Stimulated activated CD8-positive, alpha-beta memory T cell treated with anti-CD3 and anti-CD28 coated beads, Interleukin-7, amount 100 ng/mL, for 4 hours (primary cell): ENCODE data around the gene PDE8B.

Experiments
- DNase-seq, 2 donors: peaks; one replicate each; pipeline ENCODE4 v3.0.0-alpha.2; 2020; ENCODE audit warnings: low read depth in 2 of 2

The PDE8B gene

DNA sequence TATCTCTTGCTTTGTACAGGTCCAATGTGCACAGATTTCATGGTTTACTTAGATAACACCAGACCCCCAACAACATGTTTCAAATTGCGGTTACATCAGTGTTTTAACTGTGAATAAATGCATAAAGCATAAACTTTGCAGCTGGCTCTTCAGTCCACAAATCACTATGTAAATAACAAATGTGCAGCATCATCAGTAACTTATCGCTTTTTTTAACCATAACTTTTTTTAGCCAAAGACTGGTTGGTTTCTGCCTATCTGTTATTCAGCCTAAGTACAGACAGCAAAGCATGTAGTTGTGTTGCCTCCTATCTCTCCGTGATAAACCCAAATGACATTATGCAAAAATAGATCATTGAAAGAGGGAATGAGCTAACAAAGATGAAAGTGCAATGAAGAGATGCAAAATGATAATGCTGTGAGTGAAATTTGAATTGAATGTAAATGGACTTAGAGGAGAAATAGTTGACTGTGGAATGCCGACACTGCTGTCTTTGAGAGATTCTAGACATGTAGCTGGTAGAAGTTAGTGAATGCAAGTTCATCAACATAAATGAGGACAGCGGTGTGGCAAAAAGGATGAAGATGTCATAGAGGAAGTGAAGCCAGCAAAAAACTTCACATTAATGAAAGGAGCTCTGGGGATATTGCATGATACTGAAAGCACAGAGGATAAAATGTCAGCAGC is 108.8 kb downstream of the PDE8B start:
- DNase-seq: no peak

DNA sequence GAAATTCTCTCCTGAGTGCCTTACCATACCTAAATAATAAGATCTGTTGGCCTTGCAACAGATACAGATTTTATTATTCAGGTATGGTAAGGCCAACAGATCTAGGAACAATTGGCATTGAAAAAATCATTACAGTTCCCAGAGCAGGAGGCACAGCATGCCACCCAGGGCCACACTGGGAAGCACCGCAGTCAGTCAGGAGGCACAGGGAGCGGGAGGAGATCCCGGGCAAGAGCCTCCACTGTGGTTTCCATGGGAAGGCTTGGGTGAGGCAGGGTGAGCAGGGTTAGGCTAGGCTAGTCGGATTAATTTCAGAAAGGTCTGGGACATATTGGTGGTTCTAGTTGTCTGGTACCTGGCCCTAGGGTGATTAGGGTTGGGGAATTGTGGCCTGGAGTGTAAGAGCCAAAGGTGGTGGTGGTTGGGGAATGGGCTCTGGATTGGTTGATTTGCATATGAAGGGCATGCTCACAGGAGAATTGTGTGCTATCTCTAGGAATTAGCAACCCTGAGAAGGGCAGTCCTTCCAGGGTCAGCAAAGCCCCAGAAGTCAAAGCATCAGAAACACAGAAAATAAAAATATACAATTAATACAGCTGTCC is 111.4 kb downstream of the PDE8B start:
- no peak for DNase-seq

DNA sequence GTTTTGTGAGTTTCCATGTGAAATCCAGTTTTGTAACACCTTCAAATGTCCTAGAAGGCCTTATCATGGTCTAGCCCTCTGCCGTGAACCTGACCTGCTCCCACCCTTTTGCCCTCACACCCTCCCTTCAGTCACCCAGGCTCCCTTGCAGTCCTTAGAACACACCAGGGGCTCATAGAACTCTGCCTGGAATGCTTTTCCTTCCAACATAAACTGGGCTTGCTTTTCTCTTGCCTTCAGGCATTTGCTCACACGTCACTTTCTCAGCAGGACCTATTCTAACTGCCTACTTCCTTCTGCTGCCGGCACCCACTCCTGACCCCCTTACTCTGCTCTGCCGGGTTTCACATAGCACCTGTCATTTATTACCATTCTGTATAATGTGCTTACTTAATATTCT is 111.9 kb downstream of the PDE8B start:
- no peak for DNase-seq

DNA sequence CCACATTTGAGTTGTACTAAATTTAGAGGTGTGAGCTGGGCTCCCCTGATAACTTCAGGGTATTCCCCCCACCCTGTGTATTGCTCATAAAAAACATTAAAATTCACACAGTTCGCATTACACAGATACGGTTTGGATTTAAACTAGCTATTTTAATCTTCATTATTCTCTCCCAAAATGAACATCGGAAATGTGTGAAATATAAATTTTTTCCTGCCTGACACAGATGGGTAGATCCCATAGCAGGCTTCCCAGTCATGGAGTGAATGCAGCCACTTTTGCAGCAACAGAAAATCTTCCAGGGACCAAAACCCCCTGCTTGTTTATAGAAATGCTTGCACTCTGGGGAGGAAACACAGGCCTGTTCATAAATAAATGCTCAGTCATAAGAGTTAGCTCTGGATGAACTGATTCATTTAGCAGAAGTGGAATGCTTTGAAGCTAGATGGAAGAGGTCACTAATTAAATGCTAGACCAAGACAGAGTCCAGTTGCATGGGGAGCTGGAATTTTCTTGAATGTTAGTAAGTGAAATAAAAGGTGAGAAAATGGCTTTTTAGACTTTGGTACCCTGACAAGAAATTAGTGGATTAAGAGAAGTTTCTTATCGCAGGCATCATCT is 115.6 kb downstream of the PDE8B start:
- DNase-seq: no peak

DNA sequence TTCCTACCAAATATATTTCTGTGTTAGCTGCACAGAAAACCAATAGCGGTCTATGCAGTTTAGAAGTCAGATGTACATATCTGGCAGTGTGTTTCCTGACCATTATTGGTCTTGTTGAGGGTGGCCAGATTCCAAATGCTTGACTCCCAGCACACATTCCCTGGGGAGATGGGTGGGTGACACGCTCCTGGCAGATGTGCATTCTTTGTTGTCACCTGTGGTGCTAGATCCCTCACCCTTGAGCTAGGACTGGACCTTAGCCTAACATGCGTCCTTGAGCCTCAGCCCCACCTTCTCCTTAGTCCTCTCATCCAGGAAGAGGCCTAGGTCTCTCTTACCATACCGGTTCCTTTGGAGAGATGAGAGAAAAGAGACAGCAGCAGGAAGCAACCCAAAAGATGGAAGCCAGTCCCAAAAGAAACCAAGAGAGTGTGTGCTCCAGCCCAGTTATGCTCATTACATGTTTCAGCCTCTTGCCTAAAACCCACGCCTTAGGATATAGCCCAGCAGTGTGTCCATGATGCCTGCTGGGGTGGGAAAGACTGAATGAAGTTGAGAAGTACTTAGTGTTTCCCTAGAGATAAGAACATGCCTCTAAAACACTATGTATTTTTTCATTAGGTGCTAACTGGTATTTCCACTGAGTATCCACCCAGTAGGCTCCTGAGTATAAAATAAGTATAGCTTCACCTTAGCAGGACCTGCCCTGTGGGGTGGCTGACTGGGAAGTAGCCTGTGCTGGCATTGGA is 116.7 kb downstream of the PDE8B start:
- no peak for DNase-seq

DNA sequence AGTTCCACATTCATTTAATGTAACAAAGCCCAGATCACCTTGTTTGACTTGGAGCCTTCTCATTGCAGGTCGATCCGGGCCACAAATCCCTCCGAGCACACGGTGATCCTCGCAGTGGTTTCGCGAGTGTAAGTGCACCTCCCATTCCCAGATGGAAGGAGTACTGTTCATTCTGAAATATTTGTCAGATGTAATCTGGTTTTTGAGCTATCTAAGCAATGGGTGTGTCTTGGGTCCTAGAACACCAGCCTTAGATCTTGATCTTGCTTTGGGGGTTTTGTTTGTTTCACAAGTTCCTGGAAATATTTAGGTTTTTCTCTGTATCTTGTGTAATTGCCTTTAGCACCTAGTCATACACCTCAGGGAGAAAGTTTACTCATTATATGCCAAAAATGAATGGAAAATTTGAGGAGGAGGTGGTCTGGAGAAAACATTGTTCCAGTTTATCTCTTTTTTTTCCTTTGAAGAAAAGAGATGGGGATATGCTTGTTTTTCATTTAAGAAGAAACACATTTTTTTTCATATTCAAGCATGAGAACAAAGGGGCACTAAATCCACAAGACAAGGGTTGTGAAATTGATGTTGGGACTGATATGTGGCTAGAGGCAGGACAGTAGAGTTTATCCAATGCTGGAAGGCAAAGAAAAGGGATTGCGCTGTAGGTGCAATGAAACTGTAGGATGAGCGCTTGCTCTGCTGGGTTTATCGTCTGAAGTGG is 118.6 kb downstream of the PDE8B start:
- DNase-seq: no peak

DNA sequence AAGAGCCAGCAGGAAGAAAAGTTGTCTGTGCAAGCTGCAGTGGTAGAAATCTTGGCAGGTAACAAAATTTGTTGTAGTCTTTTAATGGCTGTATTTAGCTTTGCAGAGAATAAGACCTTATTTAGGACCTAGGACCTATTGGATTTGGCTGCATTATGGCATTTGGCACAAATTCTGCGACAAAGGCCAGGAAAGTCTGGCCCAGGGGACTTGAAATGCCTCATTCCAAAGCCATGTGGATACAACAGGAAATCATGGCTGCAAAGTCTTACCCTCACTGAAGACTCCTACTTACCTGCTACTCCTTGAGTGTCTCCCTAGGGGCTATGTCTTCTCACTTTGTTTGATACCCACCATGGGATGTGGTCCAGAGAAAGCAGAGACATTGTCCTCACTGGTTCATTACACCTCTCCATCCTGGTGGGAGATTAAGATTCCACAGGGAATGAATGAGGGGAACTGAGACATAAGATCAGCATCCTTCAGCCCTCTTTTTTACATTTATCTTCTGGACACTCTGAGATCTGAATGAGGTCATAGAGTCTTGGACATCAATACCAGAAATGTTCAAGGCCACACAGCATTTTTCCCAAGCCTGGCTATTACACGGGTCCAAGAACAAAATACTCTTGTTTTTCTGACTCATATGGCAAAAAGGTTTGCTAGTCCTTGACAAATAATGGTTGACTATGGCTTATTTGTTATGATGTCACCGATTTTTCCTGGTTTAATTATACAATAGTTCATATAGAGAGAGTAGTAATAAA is 119.4 kb downstream of the PDE8B start:
- DNase-seq: no peak

DNA sequence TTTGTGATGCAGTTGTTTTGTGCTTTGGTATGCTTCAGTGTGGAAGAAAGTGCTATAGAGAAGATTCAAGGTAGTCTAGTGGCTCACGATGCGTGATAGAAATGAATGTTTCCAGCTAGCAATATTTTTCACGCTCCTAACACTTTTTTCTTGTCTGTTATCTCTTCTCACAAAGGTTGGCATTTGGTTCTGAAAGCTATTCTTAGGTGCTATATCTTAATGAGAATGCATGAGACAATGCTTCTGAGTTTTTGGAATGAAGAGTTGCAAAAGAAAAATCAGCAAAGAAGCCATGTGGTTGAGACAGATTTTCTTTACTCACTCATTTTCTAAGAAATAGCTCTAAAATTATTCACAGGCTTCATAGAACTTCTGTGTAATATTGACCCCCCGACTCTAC is 122.6 kb downstream of the PDE8B start:
- no peak for DNase-seq

DNA sequence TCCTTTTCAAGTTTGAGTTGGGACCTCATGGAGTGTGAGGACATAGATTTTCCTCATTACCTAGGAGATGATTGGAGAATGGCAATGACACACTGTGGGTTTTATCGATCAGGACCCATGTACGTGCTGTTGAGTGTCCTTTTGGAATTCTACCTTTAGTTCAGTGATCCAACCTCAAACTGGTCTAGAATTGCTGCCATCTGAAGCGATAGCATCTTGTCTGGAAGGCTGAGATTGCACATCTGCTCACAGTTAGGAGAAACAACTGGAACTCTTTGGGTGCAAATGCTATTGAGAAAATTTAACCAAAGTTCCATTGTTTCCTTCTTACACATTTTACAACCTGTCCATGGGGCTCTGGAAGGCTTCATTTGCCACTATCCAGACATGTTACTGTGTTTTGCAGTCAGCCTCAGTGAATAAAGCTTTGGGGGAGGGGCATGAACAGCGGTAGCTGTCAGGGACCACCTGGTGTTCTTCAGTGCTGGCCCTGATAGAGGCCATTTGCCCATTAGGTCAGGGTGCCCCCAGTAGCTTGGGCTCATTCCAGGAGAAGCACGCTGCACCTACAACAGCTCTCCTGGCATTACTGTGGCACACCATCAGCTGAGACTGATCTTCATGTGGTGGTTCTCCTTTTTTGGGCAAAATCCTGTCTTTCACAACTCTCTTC is 123.1 kb downstream of the PDE8B start:
- DNase-seq: no peak

DNA sequence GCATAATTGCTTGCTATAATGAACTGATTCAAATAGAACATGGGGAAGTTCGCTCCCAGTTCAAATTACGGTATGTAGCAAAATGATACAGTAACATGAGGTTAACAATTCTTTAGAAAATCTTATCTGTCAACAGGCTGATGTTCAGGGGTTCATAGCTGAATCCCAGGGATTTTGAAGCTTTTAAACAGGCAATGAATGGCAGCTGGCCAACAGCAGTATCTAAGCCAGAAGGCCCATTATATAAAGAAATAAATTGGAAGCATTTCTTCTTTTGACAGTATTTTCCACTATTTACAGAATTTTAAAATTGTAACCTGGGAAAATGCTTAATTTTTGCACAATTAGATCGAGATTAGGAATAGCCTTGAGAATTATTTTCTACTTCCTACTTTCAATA is 126.8 kb downstream of the PDE8B start:
- DNase-seq: no peak

DNA sequence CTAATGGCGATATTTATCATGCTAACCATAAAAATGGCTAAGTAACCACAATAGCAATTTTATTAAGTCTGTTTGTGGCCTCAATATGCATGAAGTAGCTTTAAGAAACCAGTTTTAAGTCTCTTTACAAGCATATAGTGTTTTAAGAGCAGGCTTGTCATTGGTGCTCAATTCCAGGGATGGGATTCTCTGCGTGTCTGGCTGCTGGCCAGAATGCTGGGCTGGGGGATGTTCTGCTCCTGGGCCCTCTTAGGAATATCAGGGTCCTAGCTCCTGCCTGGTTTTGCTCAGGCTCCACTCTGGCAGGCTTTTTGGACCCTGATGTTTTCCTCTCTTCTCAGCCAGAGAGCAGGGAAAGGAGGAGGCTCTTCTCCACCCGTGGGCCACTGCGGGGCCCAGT is 127.2 kb downstream of the PDE8B start:
- no peak for DNase-seq

DNA sequence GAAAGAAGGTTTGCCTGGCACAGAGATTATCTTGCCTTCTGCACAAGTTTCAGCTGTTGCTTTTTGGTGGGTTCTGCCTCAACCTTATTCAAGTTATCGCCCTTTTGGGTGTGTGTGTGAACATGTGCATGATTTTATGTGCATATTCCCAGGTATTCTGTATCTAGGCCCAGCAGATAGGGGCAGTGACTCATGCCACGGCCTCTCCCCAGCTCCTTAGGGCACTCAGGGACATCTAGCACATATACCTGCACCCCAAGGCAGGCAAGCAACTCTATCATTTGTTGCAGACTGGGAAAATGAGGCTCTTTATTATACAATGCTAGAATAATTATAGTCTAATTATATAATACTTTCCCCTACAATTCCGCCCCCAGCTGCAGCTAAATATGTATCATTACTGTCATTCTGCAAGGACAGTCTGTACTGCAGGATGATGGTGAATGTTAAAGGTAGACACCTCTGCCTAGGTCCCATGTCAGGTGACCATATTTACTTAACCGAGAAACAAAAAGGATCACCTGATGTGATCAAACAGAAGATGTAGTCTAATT is 128.9 kb downstream of the PDE8B start:
- no peak for DNase-seq

DNA sequence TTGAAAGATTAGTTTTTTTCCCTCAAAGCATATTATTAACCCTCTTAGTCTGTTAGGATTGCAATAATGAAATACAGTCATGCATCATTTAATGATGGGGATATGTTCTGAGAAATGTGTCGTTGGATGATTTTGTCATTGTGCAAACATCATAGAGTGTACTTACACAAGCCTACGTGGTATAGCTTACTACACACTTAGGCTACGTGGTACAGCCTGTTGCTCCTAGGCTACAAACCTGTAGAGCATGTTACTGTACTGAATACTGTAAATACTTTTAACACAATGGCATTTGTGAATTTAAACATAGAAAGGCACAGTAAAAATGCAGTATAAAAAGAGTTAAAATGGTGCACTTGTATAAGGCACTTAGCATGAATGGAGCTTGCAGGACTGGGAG is 132.7 kb downstream of the PDE8B start:
- no peak for DNase-seq

DNA sequence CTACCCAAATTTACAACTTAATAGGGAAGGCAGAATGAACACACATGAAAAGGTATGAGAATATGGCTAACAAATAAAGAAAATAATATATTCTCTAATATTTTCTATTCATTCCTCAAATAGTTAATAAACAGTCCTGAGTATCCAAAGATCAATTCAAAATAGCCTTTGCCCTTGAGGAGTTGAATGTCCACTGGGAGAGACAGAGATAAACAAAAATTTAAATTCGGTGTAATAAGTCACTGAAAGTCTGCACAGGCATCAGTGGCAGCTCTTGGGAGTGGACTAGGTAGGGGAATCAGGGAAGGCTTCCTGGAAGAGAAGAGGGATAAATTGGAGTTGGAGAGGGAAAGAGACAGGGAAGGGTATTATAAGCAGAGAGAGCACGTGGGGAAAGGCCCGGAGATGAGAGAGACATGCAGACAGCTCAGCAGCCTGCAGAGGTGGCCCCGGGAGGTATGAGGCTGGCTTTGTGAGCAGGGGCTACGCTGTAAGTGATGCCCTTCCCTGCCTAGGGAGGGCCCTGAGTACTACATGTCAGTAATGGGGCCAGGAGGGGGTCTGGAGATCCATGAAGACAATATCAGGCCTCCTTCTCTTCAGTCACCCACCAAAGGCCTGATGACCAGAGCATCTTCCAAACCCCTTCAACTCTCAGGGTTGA is 137.1 kb downstream of the PDE8B start:
- no peak for DNase-seq

DNA sequence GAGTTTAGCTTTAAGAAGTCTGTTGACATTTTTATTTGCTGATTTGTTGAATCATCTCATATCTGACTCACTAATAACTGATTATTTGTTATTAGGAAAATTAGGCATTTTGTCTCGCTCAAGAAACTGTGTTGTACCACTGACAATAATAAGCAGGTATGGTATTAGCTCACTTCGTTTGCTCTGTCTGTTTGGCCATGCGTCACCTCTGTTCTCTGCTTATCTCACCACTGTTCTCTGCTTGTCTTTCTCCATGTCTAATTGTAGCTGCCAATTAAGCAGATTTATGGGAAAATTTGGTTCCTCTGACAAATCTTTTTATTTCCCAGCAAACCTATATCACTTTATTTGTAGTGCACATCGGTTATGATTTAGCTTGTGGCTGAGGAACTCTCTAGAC is 142.8 kb downstream of the PDE8B start:
- no peak for DNase-seq

DNA sequence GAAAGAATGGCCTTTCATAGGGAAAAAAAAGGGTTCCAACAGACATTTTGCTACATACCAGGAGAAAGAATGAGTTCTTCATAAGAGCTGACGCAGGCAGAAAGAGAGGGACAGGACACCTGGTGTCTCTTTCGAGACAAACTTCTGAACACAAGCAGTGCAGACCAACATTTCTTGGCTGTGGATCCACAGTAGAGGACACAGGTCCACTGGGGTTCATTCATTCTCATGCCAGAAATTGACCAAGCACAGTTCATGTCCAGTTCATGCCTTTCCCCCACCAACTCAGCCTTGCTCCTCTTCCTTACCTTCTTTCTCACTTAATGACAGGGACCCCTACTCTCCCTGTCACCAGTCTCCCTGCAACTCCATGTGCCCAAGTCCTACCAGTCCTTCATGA is 144.0 kb downstream of the PDE8B start:
- no peak for DNase-seq

DNA sequence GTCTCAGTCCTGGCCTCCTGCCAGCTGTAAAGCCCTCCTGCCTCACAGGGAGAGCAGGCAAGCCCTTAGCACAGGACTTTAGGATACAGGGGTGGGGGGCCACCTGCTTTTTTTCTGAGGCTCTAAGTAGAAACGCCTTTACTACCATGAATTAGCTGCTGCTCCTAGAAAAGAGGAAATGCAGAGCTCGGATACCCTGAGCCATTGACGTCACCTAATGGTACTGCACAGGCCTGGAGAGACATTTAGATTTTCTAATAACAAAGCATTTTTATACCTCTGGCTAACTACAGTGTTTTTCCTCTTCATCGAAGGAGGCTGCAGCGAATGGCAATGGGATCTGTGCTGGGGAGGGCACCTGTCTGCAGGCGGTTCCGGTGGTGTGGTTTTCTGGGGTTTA is 144.6 kb downstream of the PDE8B start:
- DNase-seq: no peak

DNA sequence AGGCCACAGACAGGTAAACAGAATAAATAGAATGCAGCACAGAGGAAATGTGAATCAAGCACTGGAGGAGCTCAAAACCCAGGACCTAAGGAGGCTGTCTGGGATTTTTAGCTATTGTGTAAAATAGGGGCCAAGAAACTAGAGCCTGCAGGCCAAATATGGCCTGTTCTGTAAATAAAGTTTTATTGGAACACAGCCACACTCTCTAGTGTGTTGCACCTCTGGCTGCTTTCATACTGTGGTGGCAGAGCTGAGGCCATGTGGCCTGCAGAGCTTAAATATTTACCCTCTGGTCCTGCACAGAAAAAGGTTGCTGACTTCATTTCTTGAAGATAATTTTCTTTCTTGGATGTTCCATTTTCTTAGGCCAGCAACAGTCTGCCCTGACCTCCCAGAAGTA is 145.3 kb downstream of the PDE8B start:
- DNase-seq: no peak

DNA sequence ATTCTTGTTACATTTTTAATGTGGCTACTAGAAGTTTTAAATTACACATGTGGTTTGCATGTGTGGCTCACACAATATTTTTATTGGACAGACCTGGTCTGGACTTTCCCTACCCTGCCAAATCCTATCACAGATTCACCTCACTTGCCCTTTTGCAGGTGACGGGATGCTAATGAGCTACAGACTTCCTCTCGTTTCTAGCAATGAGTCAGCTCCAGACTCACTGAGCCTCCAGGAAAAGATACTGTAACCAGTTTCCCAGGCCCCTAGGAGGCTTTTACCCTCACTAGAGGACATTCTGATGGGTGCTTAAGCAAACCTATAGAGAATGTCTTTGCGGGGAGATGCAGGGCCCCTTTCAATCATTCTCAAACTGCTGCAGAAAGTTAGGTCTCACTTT is 146.3 kb downstream of the PDE8B start:
- no peak for DNase-seq
